SK-N-SH (cell line): ENCODE results near the gene USP26.

ENCODE experiments used
- CTCF ChIP-seq: fragments of 200-600 bp; sonication (generic); IDR thresholded peaks from 2 replicates; pipeline ENCODE4 v1.6.1; 2017; ENCODE audit warnings: antibody characterized with exemption, mild to moderate bottlenecking, moderate library complexity
- FOSL2 ChIP-seq: IDR thresholded peaks from 2 replicates; pipeline ENCODE4 v1.4.0; 2012; ENCODE audit warnings: low read depth, mild to moderate bottlenecking, moderate library complexity, borderline replicate concordance
- JUND ChIP-seq: IDR thresholded peaks from 2 replicates; pipeline ENCODE4 v1.4.0; 2012
- MEF2A ChIP-seq: IDR thresholded peaks from 2 replicates; pipeline ENCODE4 v1.4.0; 2012; ENCODE audit warnings: low read depth, borderline replicate concordance
- MXI1 ChIP-seq: IDR thresholded peaks from 2 replicates; pipeline ENCODE4 v1.6.1; 2012; ENCODE audit warnings: mild to moderate bottlenecking, low read depth, low read length, improper control_type of control experiment
- POLR2AphosphoS5 ChIP-seq: IDR thresholded peaks from 2 replicates; pipeline ENCODE4 v1.6.1; 2012; ENCODE audit warnings: low read depth, low read length
- RCOR1 ChIP-seq: fragments of 150-350 bp; IDR thresholded peaks from 2 replicates; pipeline ENCODE4 v1.6.1; 2017; ENCODE audit warnings: antibody characterized with exemption, low read length
- RFX5 ChIP-seq: IDR thresholded peaks from 2 replicates; pipeline ENCODE4 v1.6.1; 2012; ENCODE audit warnings: mild to moderate bottlenecking, improper control_type of control experiment, low read length
- SMC3 ChIP-seq: IDR thresholded peaks from 2 replicates; pipeline ENCODE4 v1.6.1; 2012; ENCODE audit warnings: low read depth, low read length, improper control_type of control experiment
- ZBTB33 ChIP-seq: IDR thresholded peaks from 2 replicates; pipeline ENCODE4 v1.4.0; 2012; ENCODE audit warnings: low read depth, borderline replicate concordance

GRCh38 chrX:133045986-133046385 lies 50.9 kb downstream of the USP26 start:
- TF ChIP-seq CTCF (no peak; the same call in 1 of the 2 replicates), RCOR1 (no peak), POLR2AphosphoS5 (no peak), JUND (no peak), RFX5 (no peak), SMC3 (no peak), MEF2A (no peak), FOSL2 (no peak), ZBTB33 (no peak), MXI1 (no peak)
